ENCODE measurements around the gene SLC24A1.

Gene SLC24A1

GRCh38 chr15:65644282-65644681, 22.5 kb downstream of the SLC24A1 start:
- Histone ChIP-seq H2BK120ac (ENCODE audit: insufficient read depth, low read length, poor library complexity) (no peak overlapping the region), H2AK5ac (ENCODE audit: low read length) (no peak overlapping the region), H2BK5ac (ENCODE audit: low read depth, low read length, poor library complexity) (no peak overlapping the region), H3K9me3 (ENCODE audit: insufficient read depth, low read depth, low read length) (peaks cover 2% of the 10 kb centered on the region), H3K14ac (ENCODE audit: low read length) (no peak overlapping the region), H3K4ac (ENCODE audit: low read depth, low read length) (no peak overlapping the region), H4K91ac (ENCODE audit: low read depth, low read length) (no peak overlapping the region), H3K4me1 (ENCODE audit: control insufficient read depth in 1 of 2, insufficient read depth in 2 of 2, low read length in 2 of 2) (peaks cover 4 to 8% of the 10 kb centered on the region in 2 experiments), H4K12ac (ENCODE audit: low read depth, low read length) (no peak overlapping the region), H3K27me3 (ENCODE audit: insufficient read depth, low read length) (no peaks in the 10 kb centered on the region), H3K4me2 (ENCODE audit: low read length) (no peak overlapping the region), H3K23ac (ENCODE audit: low read length) (no peak overlapping the region), H3K9ac (ENCODE audit: low read length) (no peak overlapping the region), H4K8ac (ENCODE audit: low read depth, low read length) (no peak overlapping the region), H2BK12ac (ENCODE audit: low read length) (no peak overlapping the region), H3K36me3 (ENCODE audit: control insufficient read depth in 1 of 2, insufficient read depth in 2 of 2, low read length in 2 of 2) (no peaks in the 10 kb centered on the region), H3K4me3 (ENCODE audit: low read depth, low read length) (no peak overlapping the region), H3K27ac (ENCODE audit: low read depth, low read length) (no peak overlapping the region), H3K79me1 (ENCODE audit: low read length) (no peaks in the 10 kb centered on the region), H3K18ac (ENCODE audit: low read length) (no peak overlapping the region), H3K79me2 (ENCODE audit: control insufficient read depth, insufficient read depth, low read length, poor library complexity) (no peaks in the 10 kb centered on the region), H2AFZ (ENCODE audit: insufficient read depth, low read length, poor library complexity) (no peak overlapping the region)
- no peak for DNase-seq
- WGBS (ENCODE audit: extremely low coverage, insufficient coverage, insufficient read length) = no CpG with 5 or more reads among the region's 4 CpGs

- no peak overlapping the region for H3K27ac ChIP-seq (ENCODE audit: low read depth, low read length)
- no peak for DNase-seq
- H2BK12ac ChIP-seq (ENCODE audit: low read length) = no peak overlapping the region
- no peak overlapping the region for H3K4me3 ChIP-seq (ENCODE audit: low read depth, low read length)
- H2AFZ ChIP-seq (ENCODE audit: insufficient read depth, low read length, poor library complexity) = no peak overlapping the region
- H3K18ac ChIP-seq (ENCODE audit: low read length) = no peak overlapping the region
- H3K14ac ChIP-seq (ENCODE audit: low read length) = no peak overlapping the region
- no peak overlapping the region for H4K12ac ChIP-seq (ENCODE audit: low read depth, low read length)
- H3K79me1 ChIP-seq (ENCODE audit: low read length) = no peaks in the 10 kb centered on the region
- H2AK5ac ChIP-seq (ENCODE audit: low read length) = no peak overlapping the region
- peaks cover under 1% of the 10 kb centered on the region for H3K9me3 ChIP-seq (ENCODE audit: insufficient read depth, low read depth, low read length)
- H3K4ac ChIP-seq (ENCODE audit: low read depth, low read length) = no peak overlapping the region
- H3K36me3 ChIP-seq (ENCODE audit: control insufficient read depth in 1 of 2, insufficient read depth in 2 of 2, low read length in 2 of 2) = no peaks in the 10 kb centered on the region
- H3K79me2 ChIP-seq (ENCODE audit: control insufficient read depth, insufficient read depth, low read length, poor library complexity) = no peaks in the 10 kb centered on the region
- H2BK5ac ChIP-seq (ENCODE audit: low read depth, low read length, poor library complexity) = no peak overlapping the region
- WGBS (ENCODE audit: extremely low coverage, insufficient coverage, insufficient read length) = no CpG with 5 or more reads among the region's 4 CpGs
- H3K27me3 ChIP-seq (ENCODE audit: insufficient read depth, low read length) = no peaks in the 10 kb centered on the region
- H3K23ac ChIP-seq (ENCODE audit: low read length) = no peak overlapping the region
- H3K4me1 ChIP-seq (ENCODE audit: control insufficient read depth in 1 of 2, insufficient read depth in 2 of 2, low read length in 2 of 2) = peaks cover 4 to 8% of the 10 kb centered on the region in 2 experiments
- no peak overlapping the region for H3K9ac ChIP-seq (ENCODE audit: low read length)
- H2BK120ac ChIP-seq (ENCODE audit: insufficient read depth, low read length, poor library complexity) = no peak overlapping the region
- no peak overlapping the region for H4K8ac ChIP-seq (ENCODE audit: low read depth, low read length)
- no peak overlapping the region for H4K91ac ChIP-seq (ENCODE audit: low read depth, low read length)
- H3K4me2 ChIP-seq (ENCODE audit: low read length) = no peak overlapping the region
Observed at GRCh38 chr15:65645392-65645791, 23.7 kb downstream of the SLC24A1 start.

DNA sequence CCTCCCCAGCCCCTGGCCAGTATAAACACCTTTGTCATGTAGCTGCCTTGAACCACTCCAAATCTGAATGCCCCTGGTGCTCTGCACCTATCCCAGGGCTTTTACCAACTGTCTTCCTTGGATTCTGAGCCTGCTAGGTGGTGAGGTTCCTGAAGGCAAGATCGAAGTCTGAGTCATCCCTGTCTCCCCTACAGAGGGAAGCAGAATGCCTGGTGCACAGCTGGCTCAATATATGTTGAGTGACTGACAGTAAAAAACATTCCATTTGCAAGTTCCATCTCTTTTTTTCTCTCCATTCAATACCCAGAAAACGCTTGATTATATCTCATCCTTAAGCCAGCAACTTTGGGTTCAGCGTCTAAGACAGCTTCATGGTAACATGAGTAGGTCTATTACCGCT, 24.7 kb downstream of the SLC24A1 start:
- H3K14ac ChIP-seq (ENCODE audit: low read length) = no peak overlapping the region
- no CpG with 5 or more reads among the region's 4 CpGs for WGBS (ENCODE audit: extremely low coverage, insufficient coverage, insufficient read length)
- H3K79me2 ChIP-seq (ENCODE audit: control insufficient read depth, insufficient read depth, low read length, poor library complexity) = no peaks in the 10 kb centered on the region

DNA sequence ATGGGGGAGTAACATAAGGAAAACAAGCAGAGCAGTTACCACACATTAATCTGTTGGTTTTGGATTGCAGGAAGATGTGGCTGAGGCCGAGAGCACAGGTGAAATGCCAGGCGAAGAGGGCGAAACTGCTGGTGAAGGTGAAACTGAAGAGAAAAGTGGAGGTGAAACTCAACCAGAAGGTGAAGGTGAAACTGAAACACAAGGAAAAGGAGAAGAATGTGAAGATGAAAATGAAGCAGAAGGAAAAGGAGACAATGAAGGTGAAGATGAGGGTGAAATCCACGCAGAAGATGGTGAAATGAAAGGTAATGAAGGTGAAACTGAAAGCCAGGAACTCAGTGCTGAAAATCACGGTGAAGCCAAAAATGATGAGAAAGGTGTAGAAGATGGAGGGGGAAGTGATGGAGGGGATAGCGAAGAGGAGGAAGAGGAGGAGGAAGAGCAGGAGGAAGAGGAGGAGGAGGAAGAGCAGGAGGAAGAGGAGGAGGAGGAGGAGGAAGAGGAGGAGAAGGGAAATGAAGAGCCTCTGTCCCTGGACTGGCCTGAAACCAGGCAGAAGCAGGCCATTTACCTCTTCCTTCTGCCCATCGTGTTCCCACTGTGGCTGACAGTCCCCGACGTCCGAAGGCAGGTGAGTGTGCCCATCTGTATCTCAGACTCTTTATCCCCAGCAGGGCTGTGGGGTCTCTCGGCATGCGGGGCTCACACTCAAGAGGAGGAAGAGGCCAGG, 28.7 kb downstream of the SLC24A1 start:
- Histone ChIP-seq H2BK5ac (ENCODE audit: low read depth, low read length, poor library complexity) (no peak overlapping the region), H4K91ac (ENCODE audit: low read depth, low read length) (no peak overlapping the region), H3K4me1 (ENCODE audit: control insufficient read depth in 1 of 2, insufficient read depth in 2 of 2, low read length in 2 of 2) (no peaks in the 10 kb centered on the region), H3K9me3 (ENCODE audit: insufficient read depth, low read depth, low read length) (no peaks in the 10 kb centered on the region), H2AFZ (ENCODE audit: insufficient read depth, low read length, poor library complexity) (no peak overlapping the region), H2BK12ac (ENCODE audit: low read length) (no peak overlapping the region), H3K4me2 (ENCODE audit: low read length) (no peak overlapping the region), H3K4ac (ENCODE audit: low read depth, low read length) (no peak overlapping the region), H3K79me1 (ENCODE audit: low read length) (no peaks in the 10 kb centered on the region), H2AK5ac (ENCODE audit: low read length) (no peak overlapping the region), H3K27me3 (ENCODE audit: insufficient read depth, low read length) (no peaks in the 10 kb centered on the region), H3K36me3 (ENCODE audit: control insufficient read depth in 1 of 2, insufficient read depth in 2 of 2, low read length in 2 of 2) (peaks cover 5 to 7% of the 10 kb centered on the region in 2 experiments), H3K18ac (ENCODE audit: low read length) (no peak overlapping the region), H2BK120ac (ENCODE audit: insufficient read depth, low read length, poor library complexity) (no peak overlapping the region), H3K4me3 (ENCODE audit: low read depth, low read length) (no peak overlapping the region), H3K23ac (ENCODE audit: low read length) (no peak overlapping the region), H3K27ac (ENCODE audit: low read depth, low read length) (no peak overlapping the region), H4K12ac (ENCODE audit: low read depth, low read length) (no peak overlapping the region), H4K8ac (ENCODE audit: low read depth, low read length) (no peak overlapping the region), H3K9ac (ENCODE audit: low read length) (no peak overlapping the region), H3K79me2 (ENCODE audit: control insufficient read depth, insufficient read depth, low read length, poor library complexity) (no peaks in the 10 kb centered on the region), H3K14ac (ENCODE audit: low read length) (no peak overlapping the region)
- 100% methylated on average over 2 of the region's 12 CpGs for WGBS (ENCODE audit: extremely low coverage, insufficient coverage, insufficient read length)
- DNase-seq = no peak

More for the DNA sequence above, 24.7 kb downstream of the SLC24A1 start:
- Histone ChIP-seq H3K79me1 (ENCODE audit: low read length) (no peaks in the 10 kb centered on the region), H3K4me3 (ENCODE audit: low read depth, low read length) (no peak overlapping the region), H3K9me3 (ENCODE audit: insufficient read depth, low read depth, low read length) (no peaks in the 10 kb centered on the region), H3K4me2 (ENCODE audit: low read length) (no peak overlapping the region), H3K4ac (ENCODE audit: low read depth, low read length) (no peak overlapping the region), H3K9ac (ENCODE audit: low read length) (no peak overlapping the region), H3K18ac (ENCODE audit: low read length) (no peak overlapping the region), H2BK120ac (ENCODE audit: insufficient read depth, low read length, poor library complexity) (no peak overlapping the region), H3K27ac (ENCODE audit: low read depth, low read length) (no peak overlapping the region), H2AK5ac (ENCODE audit: low read length) (no peak overlapping the region), H2BK12ac (ENCODE audit: low read length) (no peak overlapping the region), H4K8ac (ENCODE audit: low read depth, low read length) (no peak overlapping the region), H3K23ac (ENCODE audit: low read length) (no peak overlapping the region), H2BK5ac (ENCODE audit: low read depth, low read length, poor library complexity) (no peak overlapping the region), H4K91ac (ENCODE audit: low read depth, low read length) (no peak overlapping the region), H4K12ac (ENCODE audit: low read depth, low read length) (no peak overlapping the region), H3K27me3 (ENCODE audit: insufficient read depth, low read length) (no peaks in the 10 kb centered on the region), H3K4me1 (ENCODE audit: control insufficient read depth in 1 of 2, insufficient read depth in 2 of 2, low read length in 2 of 2) (peaks cover 4 to 8% of the 10 kb centered on the region in 2 experiments), H2AFZ (ENCODE audit: insufficient read depth, low read length, poor library complexity) (no peak overlapping the region), H3K36me3 (ENCODE audit: control insufficient read depth in 1 of 2, insufficient read depth in 2 of 2, low read length in 2 of 2) (peaks cover 4 to 5% of the 10 kb centered on the region in 2 experiments)
- DNase-seq = no peak
